Measurements from ENCODE around the gene ADAM15.

The ADAM15 gene

DNA sequence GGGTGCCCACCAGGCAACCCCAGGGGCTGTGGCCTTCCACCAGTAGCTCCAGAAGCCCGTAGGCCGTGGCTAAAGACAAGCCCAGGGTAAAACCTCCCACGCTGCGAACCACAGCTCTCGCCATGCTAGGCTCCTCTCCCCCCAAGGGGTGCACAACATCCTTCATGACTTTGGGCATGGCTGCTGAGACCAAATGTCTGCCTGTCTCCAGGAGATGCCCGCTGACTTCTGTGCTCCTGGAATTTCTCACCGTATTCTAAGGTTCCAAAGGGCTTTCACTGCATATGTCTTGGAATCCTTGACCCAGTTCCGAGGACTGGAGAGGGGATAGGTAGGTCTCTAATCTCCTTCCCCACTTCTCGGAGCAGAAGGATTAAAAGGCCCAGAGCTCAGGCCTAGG, 17.6 kb upstream of the ADAM15 start, which contains the start of the genes DCST1 and DCST2:
Gene DCST1, plus strand, starts transcription at position 301 of the 400 bp plus-strand sequence. CDS start 213 bp downstream, outside the sequence.
Gene DCST2, minus strand, starts transcription at position 258 of the 400 bp plus-strand sequence. Its CDS starts 80 bp downstream, at position 178.
- DNase-seq: no peak

DNA sequence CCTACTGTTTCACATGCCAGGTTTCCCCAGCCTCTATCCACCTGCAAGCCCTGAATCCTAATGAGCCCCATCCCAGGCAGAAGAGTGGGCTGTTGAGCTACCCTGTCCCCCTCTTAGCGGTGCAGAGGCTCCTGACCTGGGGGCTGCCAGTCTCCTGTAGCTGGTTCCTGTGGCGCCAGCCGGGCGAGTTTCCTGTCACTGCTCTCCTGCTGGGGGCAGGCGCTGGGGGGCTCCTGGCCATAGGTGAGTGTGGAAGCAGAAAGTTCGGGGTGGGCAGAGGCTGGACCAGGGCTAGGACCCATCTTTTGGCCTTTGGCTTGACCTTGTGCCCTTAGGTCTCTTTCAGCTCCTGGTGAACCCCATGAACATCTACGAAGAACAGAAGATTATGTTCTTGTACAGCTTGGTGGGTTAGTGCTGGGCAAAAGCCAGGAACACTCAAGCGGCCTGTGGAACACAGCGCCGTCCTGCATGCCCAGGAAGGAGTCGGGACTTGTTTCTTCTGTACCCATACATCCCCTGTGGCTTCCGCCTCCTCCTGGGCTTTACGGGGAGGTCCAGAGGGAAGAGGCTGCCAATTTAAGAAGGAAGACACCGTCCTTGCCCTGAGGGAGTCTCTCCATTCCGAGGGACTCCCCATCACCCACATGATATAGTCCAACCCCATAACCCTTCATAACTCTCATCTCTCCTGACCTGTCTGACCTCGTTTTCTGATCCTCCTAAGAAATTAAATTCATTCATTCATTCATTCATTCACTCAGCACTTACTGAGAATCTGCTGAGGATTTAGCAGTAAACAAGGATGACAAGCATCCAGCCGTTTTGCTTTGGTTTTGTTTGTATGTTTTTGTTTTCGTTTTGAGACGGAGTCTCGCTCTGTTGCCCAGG, 16.6 kb upstream of the ADAM15 start:
- DNase-seq: no peak

DNA sequence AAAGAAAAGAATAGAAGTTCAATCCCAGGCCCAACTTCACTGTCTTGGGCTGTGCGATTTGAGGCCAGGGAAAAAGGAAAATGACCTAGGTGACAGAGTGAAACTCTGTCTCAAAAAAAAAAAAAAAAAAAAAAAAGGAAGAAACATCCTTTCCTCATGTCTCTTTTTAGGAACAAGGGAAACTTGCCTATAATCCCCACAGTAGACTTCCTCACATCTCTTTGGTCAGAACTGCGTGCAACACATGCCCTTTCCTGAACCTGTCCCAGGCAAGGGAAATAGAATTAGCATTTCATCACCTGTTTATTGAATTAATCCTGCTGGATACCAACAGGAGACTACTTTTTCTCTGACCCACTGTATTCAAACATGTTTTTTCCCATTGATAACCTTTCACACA, 15.2 kb upstream of the ADAM15 start:
- no peak for DNase-seq

DNA sequence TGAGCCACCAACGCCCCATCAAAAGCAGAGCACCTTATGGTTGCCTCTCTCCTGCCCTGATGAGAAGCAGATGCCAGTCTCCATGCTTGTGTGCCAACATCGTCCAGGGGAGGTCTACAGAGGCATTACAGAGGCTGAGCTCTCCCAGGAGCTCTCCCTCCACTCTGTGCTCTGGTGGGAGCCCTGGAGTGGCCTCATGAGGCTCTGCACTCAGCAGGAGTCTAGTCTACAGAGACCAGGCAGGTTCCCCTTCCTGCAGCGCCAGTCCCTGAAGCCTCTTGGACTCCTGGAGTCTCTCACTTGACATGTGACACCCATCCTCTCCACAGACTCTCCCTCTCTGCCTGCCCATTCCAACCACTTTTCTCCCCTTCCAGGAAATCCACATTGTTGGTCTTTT, 14.1 kb upstream of the ADAM15 start:
- DNase-seq: no peak

DNA sequence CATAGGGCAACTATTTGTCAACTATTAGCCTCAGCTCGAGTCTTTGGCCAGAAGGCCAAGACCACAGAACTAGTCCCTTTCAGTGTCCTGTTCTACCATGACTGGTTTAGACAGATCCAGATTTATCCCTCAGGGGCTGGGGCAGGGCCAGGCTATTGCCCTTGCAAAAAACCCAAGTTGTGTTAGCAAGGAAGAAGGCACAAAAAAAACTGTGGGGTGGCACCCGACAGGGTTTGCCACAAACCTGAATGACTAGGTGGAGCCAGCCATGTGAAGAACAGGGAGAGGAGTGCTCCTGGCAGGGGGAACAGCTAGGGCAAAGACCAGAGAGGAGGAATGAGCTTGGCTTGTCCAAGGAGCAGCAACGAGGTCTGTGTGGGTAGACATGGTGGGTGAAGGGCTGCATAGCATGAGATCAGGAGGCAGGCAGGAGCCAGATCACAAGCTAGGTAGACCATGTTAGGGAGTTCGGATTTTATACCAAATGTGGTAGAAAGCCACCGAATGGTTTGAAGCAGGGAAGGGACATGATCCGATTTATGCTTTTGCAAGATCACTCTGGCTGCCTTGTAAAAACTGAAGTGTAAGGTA, 13.2 kb upstream of the ADAM15 start:
- DNase-seq: no peak

DNA sequence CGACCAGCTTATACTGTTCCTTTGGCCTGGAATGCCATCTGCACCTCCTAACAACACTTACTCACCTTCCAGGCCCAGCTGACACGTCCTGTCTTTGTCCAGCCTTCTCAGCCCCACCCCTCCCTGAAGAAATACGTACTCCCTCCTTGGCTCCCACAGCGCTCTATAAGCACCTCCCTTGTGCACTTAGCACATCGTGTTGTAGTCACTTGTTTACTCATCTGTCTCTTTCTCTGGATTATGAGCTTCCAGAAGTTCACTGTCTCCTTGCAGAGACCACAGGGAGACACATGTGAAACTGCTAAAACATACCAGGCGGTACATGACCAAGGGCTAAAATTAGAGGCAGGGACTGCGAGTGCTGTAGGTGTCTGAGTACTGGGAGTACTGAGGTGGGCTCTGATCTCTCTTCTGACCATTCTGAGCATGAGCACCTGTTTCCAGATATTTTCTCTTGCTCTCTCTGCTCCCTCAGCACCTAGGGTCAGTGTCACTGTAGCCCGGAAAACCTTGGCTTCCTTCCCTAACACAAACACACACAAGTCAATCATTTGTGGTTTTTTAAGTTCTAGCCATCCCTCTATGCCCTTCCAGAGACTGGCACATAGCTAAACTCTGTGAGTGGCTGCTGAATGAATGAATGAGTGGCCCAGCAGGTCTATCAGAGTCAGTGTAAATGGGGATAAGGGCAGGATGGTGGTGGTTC, 12.4 kb upstream of the ADAM15 start:
- DNase-seq: no peak

DNA sequence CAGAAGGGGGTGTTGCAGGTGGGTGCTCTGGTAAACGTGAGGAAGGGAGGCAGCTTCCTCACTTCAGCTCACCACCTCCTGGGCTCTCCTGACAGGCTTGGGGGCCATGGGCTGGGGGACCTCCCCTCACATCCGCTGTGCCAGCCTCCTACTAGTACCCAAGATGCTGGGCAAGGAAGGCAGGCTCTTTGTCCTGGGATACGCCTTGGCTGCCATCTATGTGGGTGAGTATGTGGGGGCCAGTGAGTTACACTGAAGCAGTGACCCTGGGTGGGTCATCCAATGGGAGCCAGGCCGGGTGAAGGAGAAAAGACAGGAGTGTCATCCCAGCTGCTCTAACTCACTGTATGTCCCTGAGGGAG, 11.8 kb upstream of the ADAM15 start:
- no peak for DNase-seq

DNA sequence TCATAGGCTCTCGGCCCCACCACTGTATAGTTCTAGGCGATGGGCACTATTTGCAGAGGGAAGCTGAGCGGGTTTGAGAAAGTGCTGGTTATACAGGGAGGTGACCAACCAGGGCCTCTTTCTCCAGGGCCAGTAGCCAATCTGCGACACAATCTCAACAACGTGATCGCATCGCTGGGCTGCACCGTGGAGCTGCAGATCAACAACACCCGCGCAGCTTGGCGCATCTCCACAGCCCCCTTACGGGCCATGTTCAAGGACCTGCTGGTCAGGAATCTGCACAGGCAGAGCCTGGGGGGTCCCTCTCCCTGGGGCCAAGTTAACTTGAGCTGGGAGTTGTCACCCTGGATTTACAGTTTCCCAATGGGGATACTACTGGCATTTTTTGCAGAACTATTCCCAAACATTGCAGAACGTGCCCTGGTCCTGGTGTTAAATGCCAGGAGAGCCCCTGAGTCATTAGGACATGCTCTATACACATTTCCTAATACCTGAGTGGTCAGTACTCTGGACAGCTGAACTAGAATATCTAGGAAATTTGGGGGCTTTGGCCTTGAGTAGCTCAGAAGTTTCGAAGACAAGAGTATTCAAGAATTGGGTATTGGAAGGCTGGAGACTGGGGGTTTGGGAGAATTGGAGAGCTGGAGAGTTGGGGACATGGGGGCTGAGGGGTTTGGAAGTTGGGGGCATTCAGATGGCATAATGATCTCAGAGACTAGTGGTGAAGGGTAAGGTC, 10.6 kb upstream of the ADAM15 start:
- DNase-seq: no peak

DNA sequence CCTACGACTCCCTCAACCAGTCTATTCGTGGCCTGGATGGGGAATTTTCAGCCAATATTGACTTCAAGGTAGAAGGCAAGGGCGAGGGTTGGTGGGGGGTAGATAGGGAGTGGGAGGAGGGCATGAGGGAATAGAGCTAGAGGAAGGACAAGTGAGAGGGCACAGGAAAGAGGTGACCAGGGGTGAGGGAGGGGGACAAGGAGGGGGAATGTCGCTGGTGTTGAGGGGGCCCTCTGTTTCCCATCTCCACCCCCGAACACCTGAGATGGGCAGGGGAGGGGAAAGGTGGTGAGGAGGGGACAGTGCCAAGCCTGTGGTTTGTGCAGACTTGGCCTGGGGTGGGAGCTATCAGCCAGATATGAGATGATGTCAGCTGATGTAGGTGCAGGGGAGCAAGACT, 8.3 kb upstream of the ADAM15 start:
- no peak for DNase-seq

DNA sequence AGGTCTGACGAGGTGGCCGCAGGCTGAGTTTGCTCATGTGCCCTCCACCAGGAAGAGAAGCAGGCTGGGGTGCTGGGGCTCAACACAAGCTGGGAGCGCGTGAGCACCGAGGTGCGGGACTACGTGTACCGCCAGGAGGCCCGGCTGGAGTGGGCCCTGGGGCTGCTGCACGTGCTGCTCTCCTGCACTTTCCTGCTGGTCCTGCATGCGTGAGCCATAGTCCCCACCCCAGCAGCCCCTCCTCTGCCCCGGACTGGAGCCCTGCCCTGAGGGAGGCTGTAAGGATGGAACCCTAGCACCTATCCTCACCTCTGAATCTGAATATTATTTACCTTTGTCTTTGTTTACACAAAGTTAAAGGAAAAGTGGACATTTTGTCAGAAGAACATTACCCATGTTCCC, 7.8 kb upstream of the ADAM15 start:
- no peak for DNase-seq

DNA sequence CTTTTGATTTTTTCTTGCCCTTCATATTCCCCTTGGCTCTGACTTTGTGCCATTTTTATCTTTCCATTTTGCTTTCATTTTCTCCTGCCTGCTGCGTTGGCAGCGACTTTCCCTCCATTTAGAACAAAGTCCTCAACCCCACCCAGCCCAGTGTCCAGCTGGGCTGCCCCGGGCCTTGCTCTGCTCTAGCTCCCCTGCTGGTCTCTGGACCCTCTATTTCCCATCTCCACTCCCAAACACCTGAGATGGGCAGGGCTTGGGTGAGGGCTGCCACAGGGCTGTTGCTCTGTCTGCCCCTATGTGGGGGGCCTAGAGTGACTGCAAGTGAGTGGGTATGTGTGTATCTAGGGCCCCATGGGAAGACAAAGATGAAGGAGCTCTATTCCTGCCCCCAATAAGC, 7.3 kb upstream of the ADAM15 start:
- no peak for DNase-seq

DNA sequence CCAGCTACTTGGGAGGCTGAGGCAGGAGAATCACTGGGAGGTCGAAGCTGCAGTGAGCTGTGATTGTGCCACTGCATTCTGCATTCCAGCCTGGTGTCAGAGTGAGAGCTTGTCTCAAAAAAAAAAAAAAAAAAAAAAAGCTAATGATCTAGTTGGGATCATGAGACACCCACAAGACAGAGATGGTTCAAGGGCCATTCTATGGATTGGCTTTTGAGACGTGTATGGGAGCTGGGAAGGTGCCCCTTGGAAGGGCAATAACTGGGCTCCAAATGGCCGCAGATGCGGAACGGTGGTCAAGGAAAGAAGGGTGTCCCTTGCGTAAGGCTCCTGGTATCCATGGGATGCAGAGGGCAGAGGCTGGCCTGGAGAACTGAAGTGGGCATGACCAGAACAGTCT, 6.8 kb upstream of the ADAM15 start:
- DNase-seq: no peak

DNA sequence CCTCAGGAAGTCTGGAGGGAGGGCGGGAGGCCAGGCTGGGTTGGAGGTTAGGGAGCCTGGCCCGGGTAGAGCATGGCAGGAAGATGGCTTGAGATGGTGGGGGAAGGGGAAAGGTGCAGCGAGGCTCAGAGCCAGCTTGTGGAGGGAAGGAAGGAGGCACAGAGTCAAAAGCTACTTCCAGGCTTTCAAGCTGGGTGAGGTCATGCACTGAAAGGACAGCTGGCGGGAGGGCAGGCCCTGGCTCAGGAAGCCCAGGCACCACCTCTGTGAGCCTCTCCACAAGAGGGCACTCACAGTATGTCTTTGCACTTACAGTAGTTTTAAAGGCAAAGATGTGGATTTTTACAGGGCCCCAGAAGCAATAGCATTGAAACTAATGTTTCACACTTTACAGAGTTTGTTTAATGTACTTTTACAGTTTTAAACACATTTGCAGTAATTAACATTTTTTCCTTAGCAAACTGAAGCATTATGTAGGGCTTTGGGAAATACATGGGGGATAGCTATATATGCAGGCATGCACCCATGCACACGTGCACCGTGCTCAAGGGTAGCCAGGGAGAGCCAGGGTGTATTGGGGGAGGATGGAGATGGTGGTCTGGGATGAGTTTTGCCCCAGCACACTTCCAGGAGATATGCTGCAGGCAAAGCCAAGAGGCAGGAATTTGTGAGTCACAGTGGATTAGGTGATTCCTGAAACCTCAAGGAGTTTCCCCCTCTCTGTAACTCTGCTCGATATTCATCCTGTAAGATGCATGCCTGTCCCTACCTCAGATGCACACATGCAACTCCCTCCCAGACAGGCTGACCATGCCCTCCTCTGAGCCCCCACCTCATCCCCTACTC, 6.1 kb upstream of the ADAM15 start:
- peak; percentile 64 for DNase-seq

DNA sequence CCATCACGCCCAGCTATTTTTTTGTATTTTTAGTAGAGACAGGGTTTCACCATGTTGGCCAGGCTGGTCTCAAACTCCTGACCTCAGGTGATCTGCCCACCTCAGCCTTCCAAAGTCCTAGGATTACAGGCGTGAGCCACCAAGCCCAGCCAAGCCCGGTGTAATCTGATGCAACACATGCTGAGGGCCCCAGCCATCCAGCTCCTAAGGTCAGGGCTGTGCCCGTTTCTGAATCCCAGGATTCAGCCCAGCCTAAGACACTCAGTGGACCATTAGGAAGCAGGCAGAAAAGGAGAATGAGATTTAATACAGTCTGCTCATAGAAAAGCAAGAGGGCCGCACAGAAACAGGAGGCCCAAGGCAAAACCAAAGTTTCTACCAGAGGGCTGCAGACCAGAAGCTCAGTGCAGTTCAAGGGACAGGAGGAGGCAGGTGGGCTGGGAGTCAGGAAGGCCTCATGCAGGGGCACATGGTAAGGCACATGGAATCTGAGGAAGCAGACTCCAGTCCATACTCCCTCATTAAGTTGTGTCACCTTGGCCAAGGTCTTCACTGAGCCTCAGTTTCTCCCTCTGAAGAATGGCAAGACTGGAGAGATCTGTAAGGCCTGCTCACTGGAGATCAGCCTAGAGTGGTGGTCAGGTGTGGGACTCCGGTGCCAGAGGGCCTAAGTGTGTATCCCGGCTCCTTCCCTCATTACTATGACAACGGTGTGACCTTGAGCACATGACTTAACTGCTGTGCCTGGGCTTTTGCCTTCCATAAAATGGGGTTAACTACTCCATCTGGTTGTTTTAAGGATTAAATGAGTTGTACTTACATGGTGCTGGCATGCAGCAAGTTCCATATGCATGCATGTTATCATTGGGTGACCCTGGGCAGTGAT, 2.4 kb upstream of the ADAM15 start:
- DNase-seq: no peak

DNA sequence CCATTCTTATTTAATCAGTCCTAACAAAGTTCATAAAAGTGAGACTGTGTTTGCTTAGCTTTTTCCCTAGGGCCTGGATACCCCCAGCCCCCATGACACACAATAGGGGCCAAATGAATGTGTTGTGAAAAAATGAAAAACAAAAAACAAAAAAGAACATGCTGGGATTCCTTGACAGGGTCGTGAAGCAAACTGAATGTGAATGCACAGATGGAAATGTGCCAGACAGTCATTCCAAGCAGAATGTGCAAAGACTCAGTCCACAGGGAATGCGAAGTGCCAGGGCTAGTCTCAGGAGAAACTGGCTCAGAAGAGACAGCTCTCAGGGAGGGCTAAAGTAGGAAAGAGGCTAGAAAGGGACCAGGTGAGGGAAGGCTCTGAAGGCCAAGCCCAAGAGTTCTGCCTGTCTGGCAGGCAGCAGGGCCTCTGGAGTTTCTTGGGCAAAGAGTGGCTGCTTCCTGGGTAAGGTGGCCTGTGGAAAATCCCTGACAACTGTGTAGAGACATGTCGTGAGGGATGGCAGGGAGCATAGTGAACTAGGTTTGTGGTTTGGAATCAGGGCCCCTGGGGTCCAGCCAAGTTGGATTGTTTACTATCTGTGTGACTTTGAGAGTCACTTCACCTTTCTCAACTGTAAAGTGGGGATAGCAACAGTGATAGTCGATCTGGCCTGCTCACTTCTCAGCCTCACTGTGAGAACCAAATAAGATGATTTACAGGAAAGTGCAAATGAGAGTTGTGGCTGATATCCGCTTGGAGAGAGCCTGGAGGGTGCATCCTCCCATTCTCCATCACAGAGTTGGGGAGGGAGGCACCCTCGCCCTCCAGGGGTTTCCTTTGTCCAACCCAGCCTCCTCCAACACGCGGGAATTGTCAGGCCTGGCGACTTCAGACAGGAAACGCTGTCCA, 1.2 kb upstream of the ADAM15 start:
- no peak for DNase-seq

DNA sequence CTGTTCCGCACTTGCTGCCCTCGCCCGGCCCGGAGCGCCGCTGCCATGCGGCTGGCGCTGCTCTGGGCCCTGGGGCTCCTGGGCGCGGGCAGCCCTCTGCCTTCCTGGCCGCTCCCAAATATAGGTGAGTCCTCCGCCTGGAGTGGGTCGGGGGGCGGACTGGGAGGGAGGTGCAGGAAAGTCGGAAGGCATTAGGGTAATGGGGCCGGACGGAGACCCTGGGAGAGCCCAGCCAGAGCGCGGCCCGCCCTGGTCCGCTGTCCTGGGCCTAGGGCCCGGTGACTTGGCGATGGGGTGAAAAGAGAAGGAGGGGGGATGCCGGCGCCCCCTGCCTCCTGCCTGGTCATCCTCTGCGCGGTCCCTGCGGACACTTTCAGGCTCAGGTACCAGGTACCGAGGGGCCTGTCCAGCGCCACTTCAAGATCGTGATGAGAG, 243 bp downstream of the ADAM15 start:
- no peak for DNase-seq

DNA sequence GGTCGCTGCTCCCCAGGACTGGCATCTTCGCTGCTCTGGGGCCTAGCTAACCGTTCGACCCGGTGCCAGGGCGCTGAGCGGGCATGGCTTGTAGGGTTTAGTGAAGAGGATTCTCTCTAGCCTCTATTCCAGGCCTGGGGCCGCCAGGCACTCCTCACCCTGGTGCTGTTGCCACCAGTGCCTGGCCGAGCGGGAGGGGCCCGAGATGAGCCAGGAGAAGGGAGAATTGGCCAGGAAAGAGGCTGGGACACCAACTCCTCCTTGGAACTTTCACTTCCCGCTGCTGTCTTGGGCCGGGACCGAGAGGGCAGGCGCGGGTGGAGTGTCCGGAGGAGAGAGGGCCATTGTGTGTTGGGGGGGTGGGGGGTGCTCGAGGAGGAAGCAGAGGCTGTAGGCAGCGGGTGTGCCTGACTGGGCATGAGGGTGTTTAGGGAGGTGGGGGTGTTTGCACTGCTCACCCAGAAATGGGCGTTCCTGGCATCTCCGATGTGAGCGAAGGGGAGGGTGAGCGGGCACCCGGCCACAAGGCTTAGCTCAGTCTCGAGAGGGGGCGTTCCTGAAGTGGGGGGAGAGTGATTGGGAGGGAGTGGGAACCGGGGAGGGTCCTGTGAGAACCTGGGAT, 772 bp downstream of the ADAM15 start:
- DNase-seq: peak; percentile 34

DNA sequence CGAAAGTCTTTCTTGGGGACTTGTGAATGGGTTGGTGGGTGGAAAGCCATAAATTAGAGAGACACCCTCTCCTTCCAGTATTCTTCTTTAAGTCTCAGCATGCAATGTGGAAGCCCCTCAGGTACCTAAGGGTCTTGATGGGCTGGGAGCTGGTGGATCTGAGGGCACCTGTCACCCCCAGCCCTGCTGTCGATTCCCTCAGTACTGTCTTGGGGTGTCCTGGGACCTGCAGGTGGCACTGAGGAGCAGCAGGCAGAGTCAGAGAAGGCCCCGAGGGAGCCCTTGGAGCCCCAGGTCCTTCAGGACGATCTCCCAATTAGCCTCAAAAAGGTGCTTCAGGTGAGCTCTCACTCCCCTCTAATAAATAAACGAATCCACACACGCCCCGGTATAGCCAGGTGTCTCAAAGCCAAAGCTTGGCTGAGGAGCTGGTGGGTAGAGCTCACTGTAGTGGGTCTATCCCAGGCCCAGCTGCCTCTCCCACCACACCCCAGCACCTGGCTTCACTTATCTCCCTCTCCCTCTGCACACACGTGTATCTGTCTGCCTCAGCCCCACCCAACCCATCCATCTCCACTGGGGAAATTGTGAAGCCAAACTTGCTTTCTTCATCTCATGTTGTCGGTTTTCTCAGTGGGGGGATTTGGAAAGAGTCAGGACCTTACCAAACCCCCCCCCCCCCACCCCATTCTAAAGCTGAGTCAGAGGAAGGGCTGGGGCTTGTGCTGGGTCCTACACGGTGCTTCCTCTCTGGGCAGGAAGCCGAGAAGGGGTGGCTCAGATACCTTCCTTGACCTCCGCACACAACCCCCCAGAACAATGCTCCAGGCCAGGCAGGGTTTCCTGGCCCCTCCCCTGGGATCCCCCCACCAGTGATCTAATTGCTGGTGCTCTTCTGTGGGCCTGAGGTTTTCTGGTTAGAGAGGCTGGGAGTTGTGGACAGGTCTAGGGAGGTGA, 1.6 kb downstream of the ADAM15 start:
- no peak for DNase-seq

Measured in activated gamma-delta T cell treated with Interleukin-2 at 50 U/mL for 16 hours (primary cell).